ENCODE results near the gene SULT6B1.

The SULT6B1 gene

DNA sequence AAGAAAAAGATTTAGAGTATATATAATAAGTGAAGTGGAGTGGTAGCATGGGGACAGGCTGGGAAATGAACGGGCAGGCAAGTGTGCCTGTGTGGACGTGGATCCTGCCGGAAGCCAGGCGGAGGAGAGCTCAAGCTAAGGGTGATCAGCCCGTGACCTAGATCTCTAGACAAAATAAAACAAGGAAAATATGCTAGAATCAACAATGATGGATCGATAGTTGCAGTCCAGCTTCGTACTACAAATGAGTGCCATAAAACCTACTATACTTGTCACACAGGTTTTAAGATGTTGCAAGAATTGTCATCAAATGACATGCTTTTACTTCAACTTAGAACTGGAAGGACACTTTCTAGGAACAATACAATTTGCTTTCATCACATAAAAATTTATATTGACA lies 40.1 kb downstream of the SULT6B1 start:
- DNase-seq (ENCODE audit: low spot score) = no peak

DNA sequence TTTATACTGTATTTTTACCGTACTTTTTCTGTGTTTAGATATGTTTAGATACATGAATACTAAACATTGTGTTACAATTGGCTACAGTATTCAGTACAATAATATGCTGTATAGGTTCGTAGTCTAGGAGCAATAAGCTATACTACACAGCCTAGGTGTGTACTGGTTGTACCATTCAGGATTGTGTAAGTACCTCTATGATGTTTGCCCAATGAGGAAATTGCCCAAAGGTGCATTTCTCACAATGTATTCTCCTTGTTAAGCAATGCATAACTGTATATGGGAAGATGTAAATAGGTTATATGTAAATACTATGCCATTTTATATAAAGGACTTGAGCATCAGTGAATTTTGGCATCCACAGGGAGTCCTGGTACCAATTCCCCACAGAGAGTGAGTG lies 42.4 kb downstream of the SULT6B1 start:
- DNase-seq (ENCODE audit: low spot score) = no peak

DNA sequence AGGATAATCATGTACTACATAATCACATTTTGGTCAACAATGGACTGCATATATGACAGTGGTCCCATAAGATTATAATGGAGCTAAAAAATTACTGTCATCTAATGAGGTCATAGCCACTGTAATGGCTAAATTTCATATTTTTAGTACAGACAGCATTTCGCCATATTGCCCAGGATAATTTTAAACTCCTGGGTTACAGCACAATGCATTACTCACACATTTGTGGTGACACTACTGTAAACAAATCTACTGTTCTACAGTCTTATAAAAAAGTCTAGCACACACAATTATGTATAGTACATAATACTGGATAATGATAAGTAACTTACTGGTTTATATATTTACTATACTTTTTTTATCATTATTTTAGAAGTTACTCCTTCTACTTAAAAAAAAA lies 44.5 kb downstream of the SULT6B1 start:
- no peak for DNase-seq (ENCODE audit: low spot score)

DNA sequence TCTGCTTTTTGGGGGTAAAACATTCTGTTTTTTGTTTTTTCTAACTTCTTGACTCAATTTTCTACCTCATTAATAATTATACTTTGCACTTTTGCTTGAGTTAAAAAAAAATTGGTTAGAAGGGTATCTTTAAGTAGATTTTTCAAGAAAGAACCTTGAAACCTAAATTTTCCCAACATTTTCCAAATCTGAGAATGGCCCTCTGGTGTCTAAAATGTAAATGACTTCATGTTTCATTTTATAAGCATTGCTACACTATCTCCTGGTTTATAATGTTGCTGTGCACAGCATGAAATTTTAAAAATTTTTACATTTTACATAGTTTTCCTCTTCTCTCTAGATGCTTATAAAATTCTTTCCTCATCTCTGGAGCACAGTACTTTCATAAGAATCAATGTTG lies 45.9 kb downstream of the SULT6B1 start:
- DNase-seq (ENCODE audit: low spot score) = no peak

DNA sequence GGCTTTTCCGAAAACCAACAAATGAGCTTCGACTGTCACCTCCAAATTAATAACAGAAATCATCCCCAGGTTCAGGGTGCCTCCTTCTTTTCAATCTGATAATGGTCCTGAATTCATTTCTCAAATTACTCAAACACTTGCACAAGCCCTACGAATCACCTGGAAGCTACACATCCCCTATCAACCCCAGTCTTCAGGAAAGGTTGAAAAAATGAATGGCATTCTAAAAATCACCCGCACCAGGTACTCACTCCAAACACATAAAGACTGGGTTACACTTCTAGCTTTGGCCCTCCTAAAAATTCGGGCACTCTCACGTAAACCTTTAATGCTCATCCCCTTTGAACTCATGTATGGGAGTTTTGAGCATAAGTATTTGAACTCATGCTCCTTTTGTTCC lies 55.6 kb downstream of the SULT6B1 start:
- no peak for DNase-seq (ENCODE audit: low spot score)

DNA sequence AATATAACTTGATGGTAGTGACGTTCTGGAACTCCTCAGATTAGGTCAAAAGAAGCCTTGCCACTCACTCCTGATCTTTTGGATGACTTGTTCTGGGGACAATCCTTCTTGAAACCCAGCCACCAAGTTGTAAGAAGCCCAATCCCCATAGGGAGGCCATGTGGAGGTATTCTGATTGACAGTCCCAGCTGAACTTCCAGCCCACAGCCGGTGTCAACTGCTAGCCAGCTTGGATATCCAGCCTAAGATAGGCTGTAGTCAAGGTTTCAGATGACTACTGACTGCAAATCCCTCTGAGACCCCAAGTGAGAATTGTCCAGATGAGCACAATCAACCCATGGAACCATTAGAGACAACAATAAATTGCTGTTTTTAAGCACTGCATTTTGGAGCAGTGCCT lies 63.1 kb downstream of the SULT6B1 start:
- no peak for DNase-seq (ENCODE audit: low spot score)

DNA sequence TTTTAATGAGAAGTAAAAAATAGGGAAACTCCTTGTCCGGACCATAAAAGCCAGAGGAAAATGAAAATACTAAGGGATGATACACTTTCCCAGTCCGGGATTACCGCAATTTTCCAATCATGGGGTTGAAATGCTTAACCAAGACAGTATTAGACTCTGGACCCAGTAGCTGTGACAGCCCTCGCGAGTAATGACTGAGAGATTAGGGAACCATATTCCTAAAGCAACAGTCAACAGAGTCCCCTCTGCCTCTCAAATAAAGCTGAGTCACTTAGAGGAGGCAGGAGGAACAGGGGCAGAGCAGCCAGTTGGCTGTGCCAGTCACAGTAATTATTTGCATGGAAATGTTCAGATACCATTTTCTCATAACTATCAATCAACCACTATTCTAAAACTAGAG lies 69.3 kb downstream of the SULT6B1 start:
- no peak for DNase-seq (ENCODE audit: low spot score)
